Spleen (tissue), 11 donors: Measurements from ENCODE around the gene OSBPL10. TPM values are rescaled to one million over a fixed set of nuclear protein-coding genes. Genes with fewer than 3 reads are reported as not detected.

ENCODE experiments used
- DNase-seq: peaks from one replicate; pipeline ENCODE4 v3.0.0-alpha.2; 2020
- H3K27ac ChIP-seq, 8 donors: fragments of 200-600 bp; sonication (generic) in 7 of 8; 1 replicate in 4 of 8; 2 replicates in 4 of 8; pipeline versions ENCODE4 v1.5.0 to v1.8.0; 2016 to 2021; ENCODE audit warnings: inconsistent platforms in 4 of 8, mild to moderate bottlenecking in 4 of 8, moderate library complexity in 1 of 8
- H3K27me3 ChIP-seq, 7 donors: fragments of 200-600 bp; sonication (generic) in 6 of 7; replicated peaks in 1 of 7; 1 replicate in 4 of 7; 2 replicates in 3 of 7; pipeline versions ENCODE4 v1.5.0 to v1.8.0; 2016 to 2021; ENCODE audit warnings: inconsistent platforms in 3 of 7, mild to moderate bottlenecking in 1 of 7
- H3K36me3 ChIP-seq, 6 donors: fragments of 200-600 bp; sonication (generic) in 5 of 6; 1 replicate in 4 of 6; 2 replicates in 2 of 6; pipeline versions ENCODE4 v1.5.0 to v1.8.0; 2016 to 2021; ENCODE audit warnings: inconsistent platforms in 2 of 6
- H3K4me1 ChIP-seq, 6 donors: fragments of 200-600 bp; sonication (generic) in 5 of 6; 1 replicate in 3 of 6; 2 replicates in 3 of 6; pipeline versions ENCODE4 v1.5.0 to v1.8.0; 2016 to 2021; ENCODE audit warnings: inconsistent platforms in 3 of 6
- H3K4me3 ChIP-seq, 8 donors: fragments of 200-600 bp; sonication (generic) in 7 of 8; 1 replicate in 4 of 8; 2 replicates in 4 of 8; pipeline versions ENCODE4 v1.5.0 to v1.8.0; 2016 to 2021; ENCODE audit warnings: inconsistent platforms in 4 of 8, mild to moderate bottlenecking in 4 of 8, moderate library complexity in 2 of 8
- H3K9me3 ChIP-seq, 8 donors: fragments of 200-600 bp; sonication (generic) in 7 of 8; 1 replicate in 4 of 8; 2 replicates in 4 of 8; pipeline versions ENCODE4 v1.5.0 to v1.8.0; 2016 to 2021; ENCODE audit warnings: inconsistent platforms in 4 of 8
- CTCF ChIP-seq, 11 experiments: fragments of 200-600 bp in 7 of 11; fragments of 450-650 bp in 4 of 11; sonication (generic) in 4 of 11; IDR thresholded peaks in 8 of 11; conservative IDR thresholded peaks in 3 of 11; 1 replicate in 7 of 11; 2 replicates in 4 of 11; pipeline versions ENCODE4 v1.4.0 to v1.8.0; 2016 to 2021; ENCODE audit warnings: antibody characterized with exemption in 11 of 11, inconsistent platforms in 4 of 11, mild to moderate bottlenecking in 1 of 11
- POLR2A ChIP-seq, 3 donors: fragments of 450-650 bp; IDR thresholded peaks; one replicate each; pipeline ENCODE4 v1.5.1; 2017; ENCODE audit warnings: antibody characterized with exemption in 3 of 3, mild to moderate bottlenecking in 1 of 3
- POLR2AphosphoS5 ChIP-seq, 3 donors: sonication (generic); formaldehyde crosslinking; IDR thresholded peaks; one replicate each; pipeline ENCODE4 v1.5.1; 2017; ENCODE audit warnings: antibody characterized with exemption in 3 of 3
- WGBS, 5 donors: extraction: QIAGEN DNeasy Blood & Tissue Kit in 3 of 5; methylation state at CpG; one replicate each; pipeline versions ENCODE4 v1.1.5 to v1.1.7; 2013 to 2018; 5-methylcytosine and 5-hydroxymethylcytosine counted together
- intact Hi-C: fragments of 100-400 bp; cut with DNase I; formaldehyde crosslinking; loops from one replicate; pipeline ENCODE4 v1.15.0; 2023; ENCODE audit warnings: low total_unique reads
- polyA plus RNA-seq, 3 donors: library from polyadenylated mRNA; stranded (reverse); fragments of 200-250 nt; gene quantifications; one replicate each; pipeline ENCODE4 v1.2.1, GENCODE V29; 2013
- total RNA-seq, 7 donors: library from RNA; depleted of rRNA in 3 of 7; stranded (reverse); fragments of >200 nt in 3 of 7; fragmentation: NEBNext Ultra II Directional in 4 of 7; extraction: Animal tissue kit (Norgen Biotek cat#: 25700) in 4 of 7; gene quantifications; one replicate each; pipeline versions ENCODE4 v1.1.0 to v1.2.1, GENCODE V29; 2016 to 2021
- donor health status: healthy with polysubstance abuse.
- donor health status: DM: no; HTN: no; CAD: no; lungs with moderate emphysema.
- donor health status: DM: no; HTN: no; CAD: no.
- donor health status: Bipolar disorder and iron deficiency.
- donor health status: healthy.
- donor health status: DM: no; HTN: no; CAD: no.
- donor health status: DM: yes; HTN: yes; CAD: no.

Gene OSBPL10
- total and polyA plus RNA-seq, 10 donors: 3.8 to 95.1 (median 56.5) TPM

GRCh38 chr3:31906182-31906581 is 74.9 kb downstream of the OSBPL10 start:
- TF ChIP-seq CTCF (IDR thresholded peaks at IDR 0.05 in 8 of 11, conservative IDR thresholded peaks at IDR 0.05 in 3 of 11) (no peak), POLR2AphosphoS5 (IDR thresholded peaks at IDR 0.05) (no peak), POLR2A (IDR thresholded peaks at IDR 0.05) (no peak)
- intact Hi-C loops: no loop called here
- WGBS, 5 donors: 82 to 95% (median 94%) methylated on average over 1 of the region's 1 CpG

GRCh38 chr3:31903686-31904431 is 77.2 kb downstream of the OSBPL10 start:
- 67 to 85% (median 80%) methylated on average over 7 of the region's 7 CpGs for WGBS, 5 donors
- Histone ChIP-seq H3K27me3 (no peaks in the 10 kb centered on the region), H3K36me3 (no peaks in the 10 kb centered on the region), H3K4me1 (peaks cover 9 to 64% (median 28%) of the 10 kb centered on the region in 6 donors), H3K4me3 (no peak overlapping the region), H3K9me3 (no peaks in the 10 kb centered on the region), H3K27ac (no peak overlapping the region)
- no peak for DNase-seq
- no peak for TF ChIP-seq POLR2A (IDR thresholded peaks at IDR 0.05)
- no peak for TF ChIP-seq CTCF (IDR thresholded peaks at IDR 0.05 in 8 of 11, conservative IDR thresholded peaks at IDR 0.05 in 3 of 11)
- TF ChIP-seq POLR2AphosphoS5 (IDR thresholded peaks at IDR 0.05): no peak
- intact Hi-C loops: no loop called here

More at GRCh38 chr3:31906182-31906581, 74.9 kb downstream of the OSBPL10 start:
- DNase-seq: no peak
- Histone ChIP-seq H3K27ac (no peak overlapping the region), H3K4me1 (peaks cover 9 to 60% (median 33%) of the 10 kb centered on the region in 6 donors), H3K4me3 (no peak overlapping the region), H3K36me3 (no peaks in the 10 kb centered on the region), H3K9me3 (no peaks in the 10 kb centered on the region), H3K27me3 (no peaks in the 10 kb centered on the region)

GRCh38 chr3:31900583-31900982 is 80.5 kb downstream of the OSBPL10 start:
- no peak overlapping the region for H3K4me3 ChIP-seq
- H3K4me1 ChIP-seq: peaks cover 8 to 51% (median 27%) of the 10 kb centered on the region in 6 donors
- H3K27me3 ChIP-seq: no peaks in the 10 kb centered on the region
- intact Hi-C loops: no loop called here
- no peaks in the 10 kb centered on the region for H3K9me3 ChIP-seq
- no peaks in the 10 kb centered on the region for H3K36me3 ChIP-seq
- no peak for DNase-seq
- peak overlapping the region in 1 of 8 donors; percentile 17 for H3K27ac ChIP-seq
- TF ChIP-seq POLR2A (IDR thresholded peaks at IDR 0.05): no peak
- TF ChIP-seq POLR2AphosphoS5 (IDR thresholded peaks at IDR 0.05): no peak
- no peak for TF ChIP-seq CTCF (IDR thresholded peaks at IDR 0.05 in 8 of 11, conservative IDR thresholded peaks at IDR 0.05 in 3 of 11)

- no peak for DNase-seq
- H3K27me3 ChIP-seq: no peaks in the 10 kb centered on the region
- 79 to 91% (median 87%) methylated on average over 6 of the region's 6 CpGs for WGBS, 5 donors
- H3K4me3 ChIP-seq: no peak overlapping the region
- no peaks in the 10 kb centered on the region for H3K36me3 ChIP-seq
- TF ChIP-seq POLR2A (IDR thresholded peaks at IDR 0.05) (no peak), POLR2AphosphoS5 (IDR thresholded peaks at IDR 0.05) (no peak), CTCF (IDR thresholded peaks at IDR 0.05 in 8 of 11, conservative IDR thresholded peaks at IDR 0.05 in 3 of 11) (no peak)
- intact Hi-C loops: no loop called here
- peaks cover 0 to 51% (median 18%) of the 10 kb centered on the region in 6 donors for H3K4me1 ChIP-seq
- no peaks in the 10 kb centered on the region for H3K9me3 ChIP-seq
- H3K27ac ChIP-seq: no peak overlapping the region
Measured at GRCh38 chr3:31896648-31897433, 84.2 kb downstream of the OSBPL10 start.
